ENCODE data around the gene TIMP4. TPM values are rescaled to one million over a fixed set of nuclear protein-coding genes. Genes with fewer than 3 reads are reported as not detected.
A peak's percentile ranks its signal among the peaks of the same experiment; 100 is the strongest.

The TIMP4 gene
- total RNA-seq, 2 experiments from 2014 or later: not detected

DNA sequence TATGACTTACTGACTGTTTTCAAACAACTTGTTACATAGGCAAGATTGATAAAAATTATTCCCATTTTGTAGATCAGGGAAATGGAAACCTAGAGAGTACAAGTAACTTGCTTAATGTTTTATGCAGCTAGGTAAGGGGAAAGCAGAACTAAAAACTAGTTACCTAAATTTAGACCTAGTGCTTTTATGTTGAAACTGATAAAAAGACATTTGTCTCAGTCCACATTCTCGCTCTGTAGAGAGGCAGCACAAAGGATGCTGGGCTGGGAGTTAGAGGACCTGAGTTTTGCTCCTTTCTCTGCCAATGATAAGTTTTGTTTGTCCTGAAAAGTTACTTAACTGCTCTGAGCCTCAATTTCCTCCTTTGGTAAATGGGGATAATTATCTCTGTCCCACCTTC lies 17.4 kb downstream of the TIMP4 start:
- DNase-seq: no peak
- peaks cover 3% of the 10 kb centered on the region for H3K4me1 Mint-ChIP-seq (ENCODE audit: low read depth)
- H3K4me3 Mint-ChIP-seq: no peak overlapping the region
- H3K27ac Mint-ChIP-seq: no peak overlapping the region
- ATAC-seq: no peak
- H3K9me3 Mint-ChIP-seq (ENCODE audit: insufficient read depth): no peaks in the 10 kb centered on the region
- POLR2A ChIA-PET: no interaction called here
- H3K36me3 Mint-ChIP-seq (ENCODE audit: low read depth): no peaks in the 10 kb centered on the region
- CTCF ChIA-PET: interaction anchor here (1.0 to 1.6 kb wide), 2 partner anchors 34 to 338 kb away, joined by 3 to 7 read pairs; no protein-coding TSS in a partner anchor
- peaks cover 10% of the 10 kb centered on the region for H3K27me3 Mint-ChIP-seq (ENCODE audit: low read depth)

DNA sequence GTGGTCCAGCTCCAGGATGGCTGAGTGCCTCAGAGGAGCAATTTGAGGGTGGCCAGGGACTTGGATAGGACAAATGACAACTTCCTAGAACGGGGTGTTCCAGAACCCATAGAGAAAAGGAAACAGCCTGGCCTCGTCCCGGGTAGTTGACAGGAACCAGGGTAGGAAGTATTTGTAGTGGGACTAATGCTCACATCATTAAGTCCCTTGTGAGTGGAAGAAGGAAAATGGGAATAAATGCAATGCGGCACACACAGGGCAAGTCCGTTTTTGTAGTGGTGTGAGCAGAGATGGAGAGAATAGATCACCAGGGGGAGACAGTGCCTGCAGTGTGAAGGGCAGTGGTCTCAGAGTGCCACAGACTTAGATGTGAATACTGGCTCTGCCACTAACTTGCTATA lies 19.6 kb downstream of the TIMP4 start:
- peaks cover 3% of the 10 kb centered on the region for H3K4me1 Mint-ChIP-seq (ENCODE audit: low read depth)
- ChIA-PET CTCF (interaction anchor here (1.3 to 6.9 kb wide), 6 partner anchors 16 to 345 kb away, joined by 3 to 160 read pairs (median 10); partner anchors contain the start of gene TSEN2), POLR2A (no interaction called here)
- ATAC-seq (no peak), DNase-seq (no peak)
- H3K9me3 Mint-ChIP-seq (ENCODE audit: insufficient read depth): no peaks in the 10 kb centered on the region
- H3K4me3 Mint-ChIP-seq: no peak overlapping the region
- no peaks in the 10 kb centered on the region for H3K36me3 Mint-ChIP-seq (ENCODE audit: low read depth)
- H3K27ac Mint-ChIP-seq: no peak overlapping the region
- H3K27me3 Mint-ChIP-seq (ENCODE audit: low read depth): peaks cover 12% of the 10 kb centered on the region

DNA sequence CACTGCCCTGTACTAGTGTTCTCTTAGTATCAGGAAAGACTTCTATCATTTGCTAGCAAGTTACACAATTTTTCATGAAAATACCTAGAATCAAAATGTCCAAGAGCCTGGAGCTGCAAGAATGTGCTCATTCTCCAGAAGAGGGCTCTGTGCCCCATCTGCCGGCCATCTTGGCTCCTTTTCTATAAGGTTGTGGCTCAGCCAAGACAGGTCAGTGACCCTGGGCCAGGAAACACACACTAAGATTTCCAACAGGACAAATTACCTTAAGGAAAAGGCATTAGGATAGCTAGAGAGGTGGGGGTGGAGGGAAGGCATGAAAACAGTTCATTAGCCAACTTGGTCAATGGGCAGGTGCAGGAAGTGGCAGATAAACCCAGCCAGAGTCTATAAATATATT lies 20.7 kb downstream of the TIMP4 start:
- ChIA-PET CTCF (interaction anchor here (0.7 to 6.9 kb wide), 9 partner anchors 17 to 346 kb away, joined by 3 to 160 read pairs (median 4); partner anchors contain the start of gene TSEN2), POLR2A (interaction anchor here (0.6 to 1.3 kb wide), 2 partner anchors 56 to 346 kb away, joined by 3 to 4 read pairs; partner anchors contain the start of gene TSEN2)
- ATAC-seq (no peak), DNase-seq (peak; percentile 35)
- peaks cover 3% of the 10 kb centered on the region for H3K4me1 Mint-ChIP-seq (ENCODE audit: low read depth)
- no peak overlapping the region for H3K27ac Mint-ChIP-seq
- peaks cover 16% of the 10 kb centered on the region for H3K27me3 Mint-ChIP-seq (ENCODE audit: low read depth)
- no peaks in the 10 kb centered on the region for H3K9me3 Mint-ChIP-seq (ENCODE audit: insufficient read depth)
- no peak overlapping the region for H3K4me3 Mint-ChIP-seq
- H3K36me3 Mint-ChIP-seq (ENCODE audit: low read depth): no peaks in the 10 kb centered on the region

DNA sequence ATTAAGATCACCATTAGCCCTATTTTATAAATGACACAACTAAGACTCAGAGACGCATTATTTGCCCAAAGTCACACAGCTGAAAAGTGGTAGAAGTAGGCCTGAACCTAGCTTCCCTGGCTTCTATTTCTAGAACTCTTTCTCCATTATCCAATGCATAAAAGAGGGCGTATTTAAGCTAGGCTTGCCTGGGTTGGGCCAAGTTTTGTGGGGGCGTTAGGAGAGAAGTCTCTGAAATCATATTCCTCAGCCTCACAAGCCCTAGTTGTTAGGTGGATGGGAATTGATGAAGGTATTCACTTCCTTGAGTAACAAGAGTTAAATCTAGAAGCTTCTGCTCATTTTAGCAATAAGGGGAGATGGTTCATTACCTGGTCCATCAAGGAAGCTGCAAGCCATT lies 22.3 kb downstream of the TIMP4 start:
- Mint-ChIP-seq H3K4me1 (ENCODE audit: low read depth) (peaks cover 3% of the 10 kb centered on the region), H3K27ac (no peak overlapping the region), H3K9me3 (ENCODE audit: insufficient read depth) (no peaks in the 10 kb centered on the region), H3K36me3 (ENCODE audit: low read depth) (no peaks in the 10 kb centered on the region), H3K27me3 (ENCODE audit: low read depth) (peaks cover 18% of the 10 kb centered on the region), H3K4me3 (no peak overlapping the region)
- POLR2A ChIA-PET: no interaction called here
- CTCF ChIA-PET: interaction anchor here (0.7 to 6.9 kb wide), 7 partner anchors 10 to 348 kb away, joined by 3 to 160 read pairs (median 3); partner anchors contain the start of gene TSEN2
- DNase-seq (no peak), ATAC-seq (no peak)

DNA sequence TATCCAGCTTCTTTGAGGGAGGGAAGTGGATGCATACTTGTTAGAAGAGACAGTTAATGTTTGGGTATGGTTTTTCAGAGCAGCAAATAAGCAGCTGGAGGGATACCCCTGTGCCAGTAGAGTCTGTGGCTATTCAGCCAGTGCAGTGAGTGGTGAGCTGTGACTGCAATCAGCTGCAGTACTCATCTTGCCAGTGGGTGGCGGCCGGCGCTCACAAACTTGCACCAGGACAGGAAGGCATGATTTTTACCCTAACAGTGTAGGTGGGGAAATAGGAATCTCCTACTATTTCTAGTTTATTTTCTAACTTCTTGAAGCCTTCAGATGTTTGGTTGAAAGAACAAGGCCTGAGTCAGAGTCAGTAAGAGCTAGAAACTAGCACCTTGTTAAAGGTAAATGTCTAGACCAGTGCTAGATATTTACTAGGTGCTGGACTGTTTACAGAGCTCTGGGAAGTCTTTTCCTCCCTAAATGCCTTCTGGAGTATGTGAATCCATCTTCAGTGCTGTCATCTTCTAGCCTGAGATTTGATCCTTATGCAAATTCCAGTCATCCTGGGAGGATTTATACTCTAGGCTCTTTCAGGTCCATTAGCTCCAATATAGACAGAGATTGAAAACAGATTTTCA lies 23.6 kb downstream of the TIMP4 start:
- CTCF ChIA-PET: interaction anchor here (0.6 to 6.9 kb wide), 28 partner anchors 8 to 676 kb away, joined by 3 to 160 read pairs (median 4); partner anchors contain the start of gene TSEN2
- Mint-ChIP-seq H3K4me1 (ENCODE audit: low read depth) (peaks cover 3% of the 10 kb centered on the region), H3K27ac (no peak overlapping the region), H3K36me3 (ENCODE audit: low read depth) (no peaks in the 10 kb centered on the region), H3K27me3 (ENCODE audit: low read depth) (peaks cover 27% of the 10 kb centered on the region), H3K9me3 (ENCODE audit: insufficient read depth) (no peaks in the 10 kb centered on the region), H3K4me3 (no peak overlapping the region)
- ATAC-seq (peak; percentile 89), DNase-seq (peak; percentile 65)
- POLR2A ChIA-PET: interaction anchor here (0.6 to 1.5 kb wide), 2 partner anchors 343 to 345 kb away, joined by 3 read pairs; no protein-coding TSS in a partner anchor

DNA sequence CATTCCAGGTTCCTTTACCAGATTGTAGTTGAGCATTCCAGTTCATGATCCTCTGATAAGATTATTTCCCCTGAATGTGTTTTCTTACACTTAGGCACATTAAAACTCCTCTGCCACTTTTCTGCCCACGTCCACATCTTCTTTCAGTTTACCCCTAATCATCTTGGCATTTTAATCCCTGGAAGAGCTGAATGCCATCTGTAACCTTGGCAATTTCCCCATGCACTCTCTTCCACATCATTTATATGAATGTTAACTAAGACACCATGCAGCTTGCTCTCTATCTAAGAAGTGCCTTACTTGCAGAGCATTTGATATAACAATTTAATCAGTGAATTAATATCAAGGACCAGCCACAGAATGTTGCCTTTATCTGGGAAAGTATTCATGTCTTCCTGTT lies 25.8 kb downstream of the TIMP4 start:
- ChIA-PET POLR2A (no interaction called here), CTCF (interaction anchor here (0.7 to 2.6 kb wide), 4 partner anchors 13 to 426 kb away, joined by 3 to 20 read pairs (median 5); no protein-coding TSS in a partner anchor)
- Mint-ChIP-seq H3K4me1 (ENCODE audit: low read depth) (no peaks in the 10 kb centered on the region), H3K27ac (no peak overlapping the region), H3K27me3 (ENCODE audit: low read depth) (peaks cover 40% of the 10 kb centered on the region), H3K36me3 (ENCODE audit: low read depth) (no peaks in the 10 kb centered on the region), H3K4me3 (no peak overlapping the region), H3K9me3 (ENCODE audit: insufficient read depth) (no peaks in the 10 kb centered on the region)
- DNase-seq: no peak
- ATAC-seq: no peak

DNA sequence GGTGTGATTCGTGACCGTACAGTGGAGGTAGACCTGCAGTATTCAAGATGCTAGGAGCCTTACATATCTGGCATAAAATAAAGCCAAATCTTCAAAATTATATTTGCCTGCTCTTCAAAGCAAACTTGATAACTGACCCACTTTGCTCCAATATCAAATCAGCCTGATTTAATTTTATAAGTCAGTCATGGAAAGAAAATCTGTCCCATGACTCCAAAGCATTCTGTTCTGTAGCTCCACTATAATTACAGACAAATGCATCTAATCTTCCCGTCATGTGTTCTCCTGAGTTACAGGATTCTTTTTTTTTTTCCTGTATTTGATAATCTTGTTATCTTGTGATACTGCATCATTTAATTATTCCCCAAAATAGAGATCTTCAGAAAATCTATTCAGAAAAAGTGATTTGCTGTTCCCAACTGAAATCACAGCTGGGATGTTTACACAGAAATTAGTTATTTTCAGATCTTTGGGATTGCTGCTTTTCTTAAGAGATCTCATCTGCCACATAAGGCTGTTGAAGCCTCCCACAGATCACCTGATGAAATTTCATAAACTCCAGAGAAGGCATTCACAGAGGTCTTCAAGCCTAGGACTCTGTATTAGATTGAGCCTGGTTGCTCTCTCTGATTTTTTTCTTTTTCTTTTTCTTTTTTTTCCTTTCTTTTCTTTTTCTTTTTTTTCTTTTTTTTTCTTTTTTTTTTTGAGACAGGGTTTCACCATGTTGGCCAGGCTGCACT lies 27.2 kb downstream of the TIMP4 start:
- ATAC-seq (no peak), DNase-seq (no peak)
- no peaks in the 10 kb centered on the region for H3K36me3 Mint-ChIP-seq (ENCODE audit: low read depth)
- POLR2A ChIA-PET: no interaction called here
- H3K27ac Mint-ChIP-seq: no peak overlapping the region
- CTCF ChIA-PET: interaction anchor here (2.6 kb wide), 1 partner anchor 348 kb away, joined by 20 read pairs; no protein-coding TSS in a partner anchor
- H3K4me3 Mint-ChIP-seq: no peak overlapping the region
- peaks cover 41% of the 10 kb centered on the region for H3K27me3 Mint-ChIP-seq (ENCODE audit: low read depth)
- no peaks in the 10 kb centered on the region for H3K4me1 Mint-ChIP-seq (ENCODE audit: low read depth)
- no peaks in the 10 kb centered on the region for H3K9me3 Mint-ChIP-seq (ENCODE audit: insufficient read depth)

DNA sequence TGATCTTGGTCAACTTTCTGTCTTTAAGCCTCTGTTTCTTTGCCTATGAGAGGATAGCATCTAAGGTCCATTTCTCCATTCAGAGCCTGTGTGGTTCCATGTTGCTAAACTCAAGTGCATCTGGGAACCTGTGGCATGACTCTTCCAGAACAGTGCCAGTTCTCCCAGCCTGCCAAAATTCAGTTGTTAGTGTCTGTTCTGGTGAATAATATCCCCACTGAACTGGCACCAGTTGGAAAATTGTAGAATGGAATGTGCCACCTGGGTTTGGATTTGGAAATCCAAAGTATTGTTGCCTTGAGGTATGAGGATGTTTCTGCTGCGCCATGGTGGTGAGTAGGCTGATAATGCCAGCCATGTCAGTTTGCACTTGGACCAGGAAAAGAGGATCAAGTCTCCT lies 31.3 kb downstream of the TIMP4 start:
- H3K27ac Mint-ChIP-seq: no peak overlapping the region
- POLR2A ChIA-PET: no interaction called here

DNA sequence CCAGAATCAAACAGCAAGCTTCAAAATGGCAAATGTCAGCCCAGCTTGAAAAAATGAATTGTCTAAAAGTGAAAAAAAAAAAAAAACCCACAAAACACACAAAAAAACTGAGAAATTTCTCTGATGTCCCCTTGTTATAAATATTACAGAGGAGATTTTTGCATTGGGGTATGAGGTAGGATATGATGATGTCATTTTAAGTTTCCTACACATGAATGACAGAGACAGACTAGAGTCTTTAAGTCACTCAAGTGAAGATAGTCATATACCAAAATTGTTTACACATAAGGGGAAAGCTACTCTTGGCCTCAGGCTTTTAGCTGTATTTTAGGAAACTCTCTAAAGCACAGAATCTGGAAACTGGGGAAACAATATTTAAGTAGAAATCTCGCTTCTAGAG lies 32.9 kb downstream of the TIMP4 start:
- Mint-ChIP-seq H3K27me3 (ENCODE audit: low read depth) (peaks cover 36% of the 10 kb centered on the region), H3K27ac (no peak overlapping the region), H3K4me3 (no peak overlapping the region), H3K9me3 (ENCODE audit: insufficient read depth) (no peaks in the 10 kb centered on the region), H3K36me3 (ENCODE audit: low read depth) (no peaks in the 10 kb centered on the region), H3K4me1 (ENCODE audit: low read depth) (peaks cover 3% of the 10 kb centered on the region)
- CTCF ChIA-PET: no interaction called here
- no peak for ATAC-seq
- no peak for DNase-seq
- POLR2A ChIA-PET: no interaction called here

More for the DNA sequence above, 31.3 kb downstream of the TIMP4 start:
- Mint-ChIP-seq H3K4me3 (no peak overlapping the region), H3K27me3 (ENCODE audit: low read depth) (peaks cover 41% of the 10 kb centered on the region), H3K4me1 (ENCODE audit: low read depth) (no peaks in the 10 kb centered on the region), H3K36me3 (ENCODE audit: low read depth) (no peaks in the 10 kb centered on the region), H3K9me3 (ENCODE audit: insufficient read depth) (no peaks in the 10 kb centered on the region)
- DNase-seq: no peak
- CTCF ChIA-PET: interaction anchor here (0.9 to 1.9 kb wide), 2 partner anchors 8 to 352 kb away, joined by 3 to 7 read pairs; no protein-coding TSS in a partner anchor
- no peak for ATAC-seq

DNA sequence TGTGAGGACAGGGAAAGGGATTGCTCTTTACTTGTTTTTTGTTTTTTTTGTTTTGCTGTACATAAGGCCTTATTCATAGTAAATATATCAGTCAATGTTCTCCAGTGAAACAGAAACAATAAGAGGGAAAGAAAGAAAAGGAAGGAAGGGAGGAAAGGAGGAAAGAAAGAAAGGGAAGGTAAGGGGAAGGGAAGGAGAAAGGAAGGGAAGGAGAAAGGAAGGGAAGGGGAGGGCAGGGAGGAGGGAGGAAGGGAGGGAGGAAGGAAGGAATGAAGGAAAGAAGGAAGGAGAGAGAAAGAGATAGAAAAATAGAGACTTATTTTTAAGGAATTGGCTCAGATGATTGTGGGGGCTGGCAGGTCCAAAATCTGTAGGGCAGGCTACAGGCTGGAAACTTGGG lies 37.2 kb downstream of the TIMP4 start:
- H3K27me3 Mint-ChIP-seq (ENCODE audit: low read depth): peaks cover 34% of the 10 kb centered on the region
- H3K9me3 Mint-ChIP-seq (ENCODE audit: insufficient read depth): no peaks in the 10 kb centered on the region
- CTCF ChIA-PET: no interaction called here
- DNase-seq: no peak
- H3K27ac Mint-ChIP-seq: no peak overlapping the region
- no peaks in the 10 kb centered on the region for H3K36me3 Mint-ChIP-seq (ENCODE audit: low read depth)
- H3K4me3 Mint-ChIP-seq: no peak overlapping the region
- no peak for ATAC-seq
- POLR2A ChIA-PET: no interaction called here
- peaks cover 10% of the 10 kb centered on the region for H3K4me1 Mint-ChIP-seq (ENCODE audit: low read depth)

DNA sequence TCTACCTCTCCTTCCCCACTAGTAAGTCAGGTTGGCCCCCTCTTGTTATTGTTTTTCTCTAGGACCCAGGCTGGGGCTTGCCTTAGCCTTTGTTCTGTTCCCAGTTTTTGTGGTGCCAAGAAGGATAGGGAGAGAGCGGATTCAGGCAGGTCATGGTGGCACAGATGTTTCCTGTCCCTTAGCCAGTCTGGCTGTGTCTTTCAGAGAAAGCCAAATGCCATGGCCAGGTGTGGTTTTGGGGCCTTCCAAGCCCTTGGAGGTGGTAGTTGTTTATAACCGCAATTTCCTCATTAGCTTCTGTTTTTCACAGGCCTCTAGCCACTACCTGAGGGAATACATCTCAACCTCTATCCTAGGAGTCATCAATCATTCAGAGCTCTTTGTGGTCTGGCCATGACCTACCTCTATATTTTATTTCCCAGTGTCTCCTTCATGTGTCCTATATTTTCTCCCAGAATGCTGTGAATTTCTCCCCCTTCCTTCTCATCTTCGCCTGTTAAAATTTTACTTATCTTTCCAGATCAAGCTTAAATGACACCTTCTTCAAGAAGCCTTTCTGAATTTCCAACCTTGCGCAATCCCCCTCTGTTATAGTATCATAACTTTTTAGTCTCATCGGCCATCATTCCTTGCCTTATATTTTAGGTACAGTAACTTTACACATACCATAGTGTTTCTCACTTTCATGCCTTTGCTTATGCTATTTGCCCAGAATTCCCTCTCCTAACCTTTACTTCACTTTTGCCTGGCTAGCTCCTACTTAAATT lies 38.2 kb downstream of the TIMP4 start:
- H3K9me3 Mint-ChIP-seq (ENCODE audit: insufficient read depth): no peaks in the 10 kb centered on the region
- H3K27me3 Mint-ChIP-seq (ENCODE audit: low read depth): peaks cover 33% of the 10 kb centered on the region
- no peak overlapping the region for H3K27ac Mint-ChIP-seq
- H3K36me3 Mint-ChIP-seq (ENCODE audit: low read depth): no peaks in the 10 kb centered on the region
- peaks cover 10% of the 10 kb centered on the region for H3K4me1 Mint-ChIP-seq (ENCODE audit: low read depth)
- ChIA-PET POLR2A (no interaction called here), CTCF (interaction anchor here (1.1 to 1.7 kb wide), 3 partner anchors 12 to 359 kb away, joined by 3 to 6 read pairs (median 3); no protein-coding TSS in a partner anchor)
- DNase-seq (no peak), ATAC-seq (no peak)
- no peak overlapping the region for H3K4me3 Mint-ChIP-seq

Measured in activated CD8-positive, alpha-beta T cell treated with anti-CD3 and anti-CD28 coated beads, Interleukin-2, amount 10 ng/mL, durations not matched to agents 7 days and 5 days (primary cell).